Heart right ventricle (tissue), 16 donors: ENCODE data around the gene PDLIM1. TPM values are rescaled to one million over a fixed set of nuclear protein-coding genes. Genes with fewer than 3 reads are reported as not detected.

ENCODE experiments used
- ATAC-seq, 8 donors: fragments of 200-7000 bp; cut with Tn5 transposase; one replicate each; pipeline ENCODE4 v1.9.1; 2020; ENCODE audit warnings: mild to moderate bottlenecking in 8 of 8, moderate library complexity in 8 of 8, moderate number of reproducible peaks in 1 of 8
- DNase-seq, 2 donors: peaks; one replicate each; pipeline ENCODE4 v3.0.0-alpha.2; 2020
- H3K27ac ChIP-seq, 10 donors: fragments of 200-600 bp; sonication (generic) in 2 of 10; one replicate each; pipeline versions ENCODE4 v1.5.0 to v1.8.0; 2020 to 2022; ENCODE audit warnings: mild to moderate bottlenecking in 3 of 10
- H3K27me3 ChIP-seq, 7 donors: fragments of 200-600 bp; one replicate each; pipeline ENCODE4 v1.8.0; 2021 to 2022; ENCODE audit warnings: mild to moderate bottlenecking in 2 of 7
- H3K36me3 ChIP-seq, 9 donors: fragments of 200-600 bp; sonication (generic) in 1 of 9; one replicate each; pipeline versions ENCODE4 v1.5.0 to v1.8.0; 2020 to 2022; ENCODE audit warnings: mild to moderate bottlenecking in 2 of 9
- H3K4me1 ChIP-seq, 9 donors: fragments of 200-600 bp; sonication (generic) in 1 of 9; one replicate each; pipeline versions ENCODE4 v1.5.0 to v1.8.0; 2020 to 2022; ENCODE audit warnings: mild to moderate bottlenecking in 4 of 9
- H3K4me3 ChIP-seq, 10 donors: fragments of 200-600 bp; sonication (generic) in 2 of 10; one replicate each; pipeline versions ENCODE4 v1.5.0 to v1.8.0; 2020 to 2022; ENCODE audit warnings: mild to moderate bottlenecking in 7 of 10, moderate library complexity in 2 of 10
- H3K9me3 ChIP-seq, 11 donors: fragments of 200-600 bp in 10 of 11; sonication (generic) in 2 of 11; one replicate each; pipeline versions ENCODE4 v1.5.0 to v1.8.0; 2013 to 2022; ENCODE audit warnings: mild to moderate bottlenecking in 2 of 11, control low read depth in 1 of 11, moderate library complexity in 1 of 11
- WGBS, 2 donors: extraction: QIAGEN DNeasy Blood & Tissue Kit; methylation state at CpG; one replicate each; pipeline ENCODE4 v1.1.7; 2013; ENCODE audit warnings: inconsistent platforms in 1 of 2; 5-methylcytosine and 5-hydroxymethylcytosine counted together
- intact Hi-C, 10 donors: fragments of 100-400 bp; cut with DNase I; formaldehyde crosslinking; loops; one replicate each; pipeline versions ENCODE4 v1.11.1 to v1.14.2; 2022
- polyA plus RNA-seq, 2 donors: library from polyadenylated mRNA; stranded (reverse); fragments of 200-250 nt; gene quantifications; one replicate each; pipeline ENCODE4 v1.2.3, GENCODE V29; 2013
- total RNA-seq, 10 donors: library from RNA; stranded (reverse); fragmentation: NEBNext Ultra II Directional in 3 of 10; extraction: Animal tissue kit (Norgen Biotek cat#: 25700) in 3 of 10; gene quantifications; one replicate each; pipeline versions ENCODE4 v1.2.1 to v1.2.4, GENCODE V29; 2021 to 2023
- TF ChIP-seq, protein P1 (sequence below), 9 donors: fragments of 200-600 bp; sonication (generic) in 2 of 9; IDR thresholded peaks; one replicate each; pipeline versions ENCODE4 v1.5.0 to v1.8.0; 2021 to 2022; ENCODE audit warnings: antibody characterized with exemption in 9 of 9, mild to moderate bottlenecking in 5 of 9, moderate library complexity in 1 of 9
- donor health status: Arrhythmogenic right ventricular cardiomyopathy.
- donor health status: ischemic (EF 13 %, LVEDD 7.1; RV severe dilation, severe dysfunction).
- donor health status: healthy with polysubstance abuse.
- donor health status: DM: no; HTN: yes; CAD: no.
- donor health status: DM: no; HTN: no; CAD: no.
- donor health status: ischemic (EF 25% LVEDD 6.9; RV normal size, moderate dysfunction).
- donor health status: ischemic (EF 25% LVEDD 5.7; RV mildly dilated, moderate dysfunction).
- donor health status: healthy.
- donor health status: DM: yes; HTN: yes; CAD: no.
- donor health status: Ischemic cardiomyopathy.
- donor health status: ischemic (EF 35%, LVEDD 5.7; RV mildly dilated, moderate dysfunction).
- donor health status: nonischemic (EF 11% LVEDD 7.7; RV severe dilation, severe dysfunction).
- donor health status: DM: yes; HTN: yes; CAD: no.
- donor health status: PGD.
- donor health status: ischemic (EF 29% LVEDD 5.4; RV normal size, mild dysfunction).
- donor health status: nonischemic (EF 23%, LVEDD 6.1; RV moderate dilation, normal function).

PDLIM1 gene
- total and polyA plus RNA-seq, 12 donors = 152 to 467 (median 322) TPM

DNA sequence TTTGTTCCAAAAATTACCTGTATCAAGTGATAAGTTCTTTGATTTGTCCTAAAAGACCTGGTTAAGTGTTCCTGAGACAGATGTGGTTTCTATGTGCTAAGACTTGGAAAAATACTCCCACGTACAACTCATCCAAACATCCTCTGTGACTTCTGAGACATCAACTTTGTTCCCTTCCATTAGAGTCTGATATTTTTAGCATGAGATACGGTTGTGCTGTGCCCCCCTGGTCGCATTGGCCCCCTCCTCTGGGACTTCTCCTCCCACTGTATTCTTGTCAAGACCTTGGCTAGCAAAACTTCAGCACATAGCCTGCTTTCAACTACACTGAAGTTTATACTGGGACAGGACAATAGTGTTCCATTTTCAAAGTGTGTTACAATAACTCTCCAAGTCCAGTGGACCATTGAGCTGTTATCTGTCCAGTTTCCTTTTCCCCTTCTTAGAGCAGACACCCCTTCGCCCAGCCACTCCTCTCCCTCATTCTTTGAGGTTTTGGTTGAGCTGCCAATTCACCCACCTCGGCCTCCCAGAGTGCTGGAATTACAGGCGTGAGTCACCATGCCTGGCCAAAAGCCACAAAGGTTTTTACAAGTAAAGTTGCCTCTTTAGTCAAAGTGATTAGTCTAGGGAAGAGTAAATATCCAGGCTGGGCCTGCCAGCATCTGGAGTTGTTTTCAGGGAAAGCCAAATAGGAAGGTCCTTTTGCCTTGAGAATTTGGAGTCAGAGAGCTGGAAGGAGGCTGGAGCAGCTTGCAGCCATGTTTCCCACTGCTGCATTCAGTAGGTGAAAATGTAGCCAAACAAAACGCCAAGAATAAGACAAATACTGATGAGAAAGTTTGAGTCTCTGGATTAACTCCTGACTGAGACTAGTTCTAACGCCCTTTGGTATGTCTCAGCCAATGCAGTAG, 17.8 kb upstream of the PDLIM1 start:
- Histone ChIP-seq H3K4me1 (peaks cover 6 to 76% (median 41%) of the 10 kb centered on the region in 9 donors), H3K4me3 (no peak overlapping the region), H3K9me3 (no peaks in the 10 kb centered on the region), H3K27ac (peak overlapping the region in 9 of 10 donors; percentile 19 to 74 (median 54)), H3K27me3 (no peaks in the 10 kb centered on the region), H3K36me3 (peaks cover 0 to 18% (median under 1%) of the 10 kb centered on the region in 9 donors)
- intact Hi-C loops = no loop called here
- peak; percentile 51 to 74 for DNase-seq
- WGBS, 2 donors = 22 to 31% methylated on average over 8 of the region's 8 CpGs
- TF ChIP-seq, protein P1, sequence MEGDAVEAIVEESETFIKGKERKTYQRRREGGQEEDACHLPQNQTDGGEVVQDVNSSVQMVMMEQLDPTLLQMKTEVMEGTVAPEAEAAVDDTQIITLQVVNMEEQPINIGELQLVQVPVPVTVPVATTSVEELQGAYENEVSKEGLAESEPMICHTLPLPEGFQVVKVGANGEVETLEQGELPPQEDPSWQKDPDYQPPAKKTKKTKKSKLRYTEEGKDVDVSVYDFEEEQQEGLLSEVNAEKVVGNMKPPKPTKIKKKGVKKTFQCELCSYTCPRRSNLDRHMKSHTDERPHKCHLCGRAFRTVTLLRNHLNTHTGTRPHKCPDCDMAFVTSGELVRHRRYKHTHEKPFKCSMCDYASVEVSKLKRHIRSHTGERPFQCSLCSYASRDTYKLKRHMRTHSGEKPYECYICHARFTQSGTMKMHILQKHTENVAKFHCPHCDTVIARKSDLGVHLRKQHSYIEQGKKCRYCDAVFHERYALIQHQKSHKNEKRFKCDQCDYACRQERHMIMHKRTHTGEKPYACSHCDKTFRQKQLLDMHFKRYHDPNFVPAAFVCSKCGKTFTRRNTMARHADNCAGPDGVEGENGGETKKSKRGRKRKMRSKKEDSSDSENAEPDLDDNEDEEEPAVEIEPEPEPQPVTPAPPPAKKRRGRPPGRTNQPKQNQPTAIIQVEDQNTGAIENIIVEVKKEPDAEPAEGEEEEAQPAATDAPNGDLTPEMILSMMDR (IDR thresholded peaks at IDR 0.05) = no peak
- peak; percentile 29 to 79 (median 68) for ATAC-seq

DNA sequence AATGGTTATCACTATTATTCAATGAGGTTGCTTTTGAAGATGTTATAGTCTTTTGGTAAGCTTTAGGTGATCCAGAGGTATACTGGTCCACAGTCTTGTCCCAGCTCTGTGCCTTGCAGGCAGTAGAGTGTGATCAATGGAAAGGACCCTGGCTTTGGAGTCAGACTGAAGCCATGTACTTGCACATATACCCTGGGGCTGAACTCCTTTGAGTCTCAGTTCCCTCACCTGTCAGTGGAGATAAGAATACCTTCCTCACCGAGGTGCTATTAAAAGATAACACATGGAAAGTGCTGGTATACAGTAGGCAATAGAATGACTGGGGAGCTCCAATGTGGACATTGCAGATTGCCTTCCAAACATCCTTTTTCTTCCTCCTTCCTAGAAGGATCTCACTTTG, 16.0 kb upstream of the PDLIM1 start:
- WGBS, 2 donors = 56 to 79% methylated on average over 1 of the region's 1 CpG
- intact Hi-C loops = loop anchor here in 1 of 10 donors (2.0 kb wide), 1 partner anchor 14 kb away; no protein-coding TSS in a partner anchor

DNA sequence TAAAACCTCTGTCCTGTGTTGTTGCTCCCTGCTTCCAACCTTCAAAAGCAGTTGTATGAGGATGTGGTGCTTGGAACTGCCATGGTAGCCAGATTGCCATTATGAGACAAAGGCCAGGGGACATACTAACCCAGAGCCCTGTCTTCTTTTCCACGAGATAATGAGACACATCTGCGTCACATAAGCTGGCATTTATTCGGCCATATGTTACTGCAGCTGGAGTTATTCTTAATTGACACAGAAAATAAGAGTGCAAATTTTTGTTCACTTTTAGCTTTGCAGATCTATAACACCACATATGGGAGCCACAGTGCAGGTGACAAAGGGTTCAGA, 15.5 kb upstream of the PDLIM1 start:
- intact Hi-C loops = loop anchor here in 1 of 10 donors (2.0 kb wide), 1 partner anchor 13 kb away; no protein-coding TSS in a partner anchor
- WGBS, 2 donors = 70 to 71% methylated on average over 3 of the region's 3 CpGs
- Histone ChIP-seq H3K4me1 (peaks cover 0 to 62% (median 35%) of the 10 kb centered on the region in 9 donors), H3K4me3 (no peak overlapping the region), H3K27ac (peak overlapping the region in 1 of 10 donors; percentile 2), H3K36me3 (no peaks in the 10 kb centered on the region), H3K9me3 (no peaks in the 10 kb centered on the region), H3K27me3 (no peaks in the 10 kb centered on the region)
- TF ChIP-seq, protein P1 (IDR thresholded peaks at IDR 0.05) = no peak
- no peak for DNase-seq
- ATAC-seq = no peak

More for the DNA sequence above, 16.0 kb upstream of the PDLIM1 start:
- TF ChIP-seq, protein P1 (IDR thresholded peaks at IDR 0.05) = no peak
- ATAC-seq (no peak), DNase-seq (no peak)
- Histone ChIP-seq H3K36me3 (peaks cover 0 to 1% (median 0%) of the 10 kb centered on the region in 9 donors), H3K4me3 (no peak overlapping the region), H3K9me3 (no peaks in the 10 kb centered on the region), H3K27me3 (no peaks in the 10 kb centered on the region), H3K4me1 (peaks cover 0 to 62% (median 35%) of the 10 kb centered on the region in 9 donors), H3K27ac (no peak overlapping the region)

DNA sequence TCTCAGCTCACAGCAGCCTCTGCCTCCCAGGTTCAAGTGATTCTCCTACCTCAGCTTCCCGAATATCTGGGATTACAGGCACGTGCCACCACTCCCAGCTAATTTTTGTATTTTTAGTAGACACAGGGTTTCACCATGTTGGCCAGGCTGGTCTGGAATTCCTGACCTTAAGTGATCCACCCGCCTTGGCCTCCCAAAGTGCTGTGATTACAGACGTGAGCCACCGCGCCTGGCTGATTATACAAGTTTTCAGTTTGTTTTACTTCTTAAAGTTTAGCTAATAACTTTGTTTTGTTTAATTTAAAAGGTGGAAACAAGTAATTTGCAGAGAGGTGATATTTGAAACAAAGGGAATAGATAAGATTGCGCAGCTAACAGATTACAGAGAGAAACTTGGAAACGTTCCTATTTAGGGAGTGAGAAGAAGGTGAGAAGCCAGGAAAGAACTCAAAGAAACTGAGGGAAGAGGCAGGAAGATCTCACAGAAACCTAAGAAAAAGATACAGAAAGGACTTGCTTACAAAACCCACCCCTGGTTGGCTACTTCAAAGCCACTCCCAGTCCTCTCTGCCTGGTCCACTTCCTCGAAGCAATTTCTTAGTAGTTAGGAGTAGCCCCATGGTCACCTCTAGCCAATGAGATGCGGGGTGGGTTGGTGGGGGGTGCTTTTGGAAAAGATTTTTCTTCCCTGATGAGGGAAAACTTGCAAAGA, 15.0 kb upstream of the PDLIM1 start:
- intact Hi-C loops = loop anchor here in 1 of 10 donors (2.0 kb wide), 1 partner anchor 13 kb away; no protein-coding TSS in a partner anchor
- Histone ChIP-seq H3K4me1 (peaks cover 0 to 58% (median 35%) of the 10 kb centered on the region in 9 donors), H3K27ac (peak overlapping the region in 4 of 10 donors; percentile 2 to 52 (median 27)), H3K36me3 (no peaks in the 10 kb centered on the region), H3K27me3 (no peaks in the 10 kb centered on the region), H3K4me3 (no peak overlapping the region), H3K9me3 (no peaks in the 10 kb centered on the region)
- DNase-seq (no peak), ATAC-seq (no peak)
- WGBS, 2 donors = 42 to 51% methylated on average over 10 of the region's 10 CpGs
- TF ChIP-seq, protein P1 (IDR thresholded peaks at IDR 0.05) = no peak
